HepG2 (cell line): ENCODE measurements around the gene ADAM19. TPM values are rescaled to one million over a fixed set of nuclear protein-coding genes. Genes with fewer than 3 reads are reported as not detected.

Source experiments
- ATAC-seq: fragments of 200-7000 bp; cut with Tn5 transposase; 3 replicates; pipeline ENCODE4 v1.9.1; 2020; ENCODE audit warnings: mild to moderate bottlenecking, moderate library complexity
- BruUV-seq: library from RNA; stranded (reverse); fragments of 400-500 nt; replicated peaks from 2 replicates; lab custom pipeline; 2021; lab: Mats Ljungman, UMichigan
- CTCF ChIA-PET: fragments of 300-600 bp; formaldehyde crosslinking; extraction: SDS; loops from one replicate; lab custom pipeline; 2021; ENCODE audit warnings: low total read pairs, inconsistent platforms, low intra/inter-chr PET ratio; lab: Yijun Ruan, JAX
- POLR2A ChIA-PET: fragments of 350-600 bp; sonication (Branson Sonifier 250); formaldehyde crosslinking; loops from one replicate; lab custom pipeline; 2020; ENCODE audit warnings: antibody characterized with exemption, inconsistent platforms; lab: Yijun Ruan, JAX
- DNase-seq: peaks from one replicate; pipeline ENCODE4 v3.0.0-alpha.2; 2015; ENCODE audit warnings: low spot score
- FAIRE-seq: peaks from 3 replicates; lab custom pipeline; 2011; peaks lifted over from hg19 to GRCh38; lab: Jason Lieb, UNC
- H2AFZ ChIP-seq: one replicate; pipeline ENCODE4 v1.6.1; 2011; ENCODE audit warnings: low read length, inconsistent platforms
- H3K27ac ChIP-seq: fragments of 300-600 bp; 3 replicates; pipeline ENCODE4 v1.8.0; 2011; ENCODE audit warnings: mixed run types, mild to moderate bottlenecking, mixed read lengths, low read length, inconsistent platforms; ENCODE audit not compliant: insufficient read depth; ENCODE audit errors: extremely low read length
- H3K27me3 ChIP-seq, 2 experiments: fragments of 200-600 bp in 1 of 2; 2 replicates in 1 of 2; 3 replicates in 1 of 2; pipeline versions ENCODE4 v1.6.0 to v1.8.0; 2011; ENCODE audit warnings: low read length in 2 of 2, mild to moderate bottlenecking in 2 of 2, moderate library complexity in 2 of 2, inconsistent platforms in 1 of 2; ENCODE audit not compliant: insufficient read depth in 2 of 2, control insufficient read depth in 1 of 2
- H3K36me3 ChIP-seq, 2 experiments: fragments of 200-600 bp in 1 of 2; replicated peaks in 1 of 2; 2 replicates in 1 of 2; 3 replicates in 1 of 2; pipeline versions ENCODE4 v1.5.1 to v1.8.0; 2011; ENCODE audit warnings: low read length in 2 of 2, inconsistent platforms in 1 of 2; ENCODE audit not compliant: insufficient read depth in 2 of 2, control insufficient read depth in 1 of 2
- H3K4me1 ChIP-seq: 2 replicates; pipeline ENCODE4 v1.5.1; 2012; ENCODE audit warnings: low read length, inconsistent platforms; ENCODE audit not compliant: insufficient read depth
- H3K4me2 ChIP-seq: 2 replicates; pipeline ENCODE4 v1.6.0; 2011; ENCODE audit warnings: low read depth, low read length, inconsistent platforms
- H3K4me3 ChIP-seq, 3 experiments: fragments of 200-600 bp in 1 of 3; sonication (generic), shearing (Covaris generic) in 1 of 3; replicated peaks in 1 of 3; 2 replicates each; pipeline ENCODE4 v1.5.1; 2011 to 2016; ENCODE audit warnings: low read length in 3 of 3, inconsistent platforms in 2 of 3, low read depth in 2 of 3, mild to moderate bottlenecking in 2 of 3, control low read depth in 1 of 3, mixed read lengths in 1 of 3; ENCODE audit not compliant: insufficient read depth in 1 of 3
- H3K79me2 ChIP-seq: one replicate; pipeline ENCODE4 v1.6.1; 2011; ENCODE audit warnings: low read length, inconsistent platforms; ENCODE audit not compliant: insufficient read depth
- H3K9ac ChIP-seq: 2 replicates; pipeline ENCODE4 v1.6.0; 2011; ENCODE audit warnings: mild to moderate bottlenecking, low read depth, low read length, inconsistent platforms; ENCODE audit not compliant: insufficient read depth
- H3K9me3 ChIP-seq: 2 replicates; pipeline ENCODE4 v1.5.1; 2012; ENCODE audit warnings: mild to moderate bottlenecking, low read length
- H4K20me1 ChIP-seq: 2 replicates; pipeline ENCODE4 v1.6.0; 2011; ENCODE audit warnings: inconsistent platforms, mild to moderate bottlenecking, low read length, moderate library complexity; ENCODE audit not compliant: insufficient read depth
- BCL6 ChIP-seq: IDR thresholded peaks from 2 replicates; pipeline ENCODE4 v1.6.1; 2016; ENCODE audit warnings: missing genetic modification reagents, missing compliant biosample characterization
- MIXL1 ChIP-seq: IDR thresholded peaks from 2 replicates; pipeline ENCODE4 v1.6.1; 2016
- PLRG1 ChIP-seq: fragments of 450-650 bp; conservative IDR thresholded peaks from 2 replicates; pipeline ENCODE4 v1.6.1; 2016
- REXO4 ChIP-seq: sonication (generic); formaldehyde crosslinking; IDR thresholded peaks from 2 replicates; pipeline ENCODE4 v1.8.0; 2022; ENCODE audit warnings: missing genetic modification reagents, mild to moderate bottlenecking, borderline replicate concordance
- SIX4 ChIP-seq: sonication (generic); formaldehyde crosslinking; IDR thresholded peaks from 2 replicates; pipeline ENCODE4 v1.4.0; 2020; ENCODE audit warnings: missing genetic modification reagents
- TGIF2 ChIP-seq: IDR thresholded peaks from 2 replicates; pipeline ENCODE4 v1.6.1; 2016; ENCODE audit warnings: control low read depth, missing compliant biosample characterization
- ZMAT3 ChIP-seq: sonication (generic); formaldehyde crosslinking; conservative IDR thresholded peaks from 2 replicates; pipeline ENCODE4 v1.7.0; 2021; ENCODE audit warnings: missing genetic modification reagents
- ZMYM4 ChIP-seq: sonication (generic); formaldehyde crosslinking; IDR thresholded peaks from 2 replicates; pipeline ENCODE4 v1.8.1; 2023; ENCODE audit warnings: mild to moderate bottlenecking, missing genetic modification reagents
- ZNF329 ChIP-seq: sonication (generic); formaldehyde crosslinking; IDR thresholded peaks from 2 replicates; pipeline ENCODE4 v1.9.0; 2021; ENCODE audit warnings: low read depth, mild to moderate bottlenecking, missing genetic modification reagents
- ZNF496 ChIP-seq: sonication (generic); formaldehyde crosslinking; IDR thresholded peaks from 2 replicates; pipeline ENCODE4 v1.8.1; 2023; ENCODE audit warnings: mild to moderate bottlenecking, moderate library complexity, missing genetic modification reagents; ENCODE audit not compliant: insufficient replicate concordance
- ZNF572 ChIP-seq: sonication (generic); formaldehyde crosslinking; IDR thresholded peaks from 2 replicates; pipeline ENCODE4 v1.5.1; 2020; ENCODE audit warnings: mild to moderate bottlenecking, missing genetic modification reagents
- ZNF607 ChIP-seq: sonication (generic); formaldehyde crosslinking; IDR thresholded peaks from 2 replicates; pipeline ENCODE4 v1.5.1; 2020; ENCODE audit warnings: missing genetic modification reagents, mild to moderate bottlenecking, borderline replicate concordance
- ZNF776 ChIP-seq: sonication (generic); formaldehyde crosslinking; IDR thresholded peaks from 2 replicates; pipeline ENCODE4 v1.4.0; 2020; ENCODE audit warnings: mild to moderate bottlenecking, missing genetic modification reagents
- WGBS: methylation state at CpG from one replicate; pipeline ENCODE4 v1.1.6; 2017; ENCODE audit warnings: low lambda C conversion rate; 5-methylcytosine and 5-hydroxymethylcytosine counted together
- in situ Hi-C: cut with HindIII; loops from 2 replicates; pipeline ENCODE4 v1.10.0; 2017; ENCODE audit warnings: low pct_unique_long_range_greater_than_20kb; ENCODE audit not compliant: extremely low pct_ligation_motif_present
- intact Hi-C: fragments of 100-400 bp; cut with micrococcal nuclease; formaldehyde crosslinking; loops from one replicate; pipeline ENCODE4 v1.10.0; 2022; ENCODE audit not compliant: unreplicated experiment
- polyA plus RNA-seq, 8 experiments: library from polyadenylated mRNA; depleted of rRNA in 3 of 8; stranded (reverse) in 7 of 8; unstranded in 1 of 8; fragments of >200 nt; fragmentation: Illumina TruSeq in 4 of 8; extraction: Trizol in 4 of 8; gene quantifications; 2 replicates each; pipeline versions ENCODE4 v1.2.1 to v1.2.3, GENCODE V29; 2011 to 2016; ENCODE audit warnings: low read depth in 4 of 8, missing spikeins in 1 of 8, mixed read lengths in 1 of 8; ENCODE audit not compliant: insufficient read depth in 1 of 8
- total RNA-seq, 5 experiments: library from RNA; depleted of rRNA; stranded (reverse); fragments of >200 nt; fragmentation: Illumina TruSeq; extraction: Trizol; gene quantifications; 2 replicates each; pipeline ENCODE4 v1.2.3, GENCODE V29; 2016; ENCODE audit warnings: low read depth in 1 of 5
- TF ChIP-seq, protein P1 (sequence below): fragments of 450-650 bp; IDR thresholded peaks from 2 replicates; pipeline ENCODE4 v1.6.1; 2017; ENCODE audit warnings: mild to moderate bottlenecking

The ADAM19 gene
- total and polyA plus RNA-seq, 2 of the 13 experiments (the other 11 are each of a cell fraction or from before 2014, with no cell fraction given) = 0.38 to 0.74 TPM

DNA sequence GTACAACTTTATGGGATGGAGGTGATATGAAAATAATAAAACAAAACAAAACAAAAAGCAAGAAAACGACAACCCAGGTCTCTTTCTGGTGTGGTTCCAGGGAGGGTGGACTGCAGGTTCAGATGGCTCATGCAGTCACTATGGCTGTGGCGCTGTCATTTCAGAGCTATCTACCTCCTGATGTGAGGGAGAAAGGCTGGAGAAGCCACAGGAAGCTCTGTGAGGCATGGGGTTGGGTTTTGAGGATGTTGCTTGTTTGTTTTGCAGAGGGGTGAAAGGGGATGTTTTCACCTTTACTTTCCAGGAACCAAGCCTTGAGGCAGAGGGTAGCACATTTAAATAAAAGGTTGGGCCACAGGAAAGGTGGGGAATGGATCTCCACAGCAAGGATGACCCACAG, 96.8 kb downstream of the ADAM19 start:
- ATAC-seq (0 out of 3 replicates have a peak, but pooled peaks have one; percentile 11), FAIRE-seq (no peak), DNase-seq (no peak)
- Histone ChIP-seq H3K4me2 (peak overlapping the region; percentile 83), H3K36me3 (no peaks in the 10 kb centered on the region), H4K20me1 (no peaks in the 10 kb centered on the region), H2AFZ (no peak overlapping the region), H3K9me3 (no peaks in the 10 kb centered on the region), H3K4me3 (peak overlapping the region in 2 of 3 experiments; percentile 18 to 57; a peak in 3 of 6 replicates), H3K79me2 (no peaks in the 10 kb centered on the region), H3K27me3 (no peaks in the 10 kb centered on the region), H3K27ac (no peak overlapping the region), H3K4me1 (peaks cover 49% of the 10 kb centered on the region), H3K9ac (peak overlapping the region; percentile 24; the same call in 1 of the 2 replicates)
- TF ChIP-seq ZNF329 (peak; percentile 98), BCL6 (CRISPR knock-in tag) (peak; percentile 57), ZMAT3 (no peak), TGIF2 (no peak), PLRG1 (no peak), ZNF607 (CRISPR knock-in tag) (no peak), REXO4 (CRISPR knock-in tag) (no peak), ZNF496 (CRISPR knock-in tag) (no peak), ZNF572 (CRISPR knock-in tag) (no peak), ZNF776 (CRISPR knock-in tag) (no peak), ZMYM4 (CRISPR knock-in tag) (no peak), MIXL1 (CRISPR knock-in tag) (no peak), SIX4 (CRISPR knock-in tag) (no peak)
- TF ChIP-seq, protein P1, sequence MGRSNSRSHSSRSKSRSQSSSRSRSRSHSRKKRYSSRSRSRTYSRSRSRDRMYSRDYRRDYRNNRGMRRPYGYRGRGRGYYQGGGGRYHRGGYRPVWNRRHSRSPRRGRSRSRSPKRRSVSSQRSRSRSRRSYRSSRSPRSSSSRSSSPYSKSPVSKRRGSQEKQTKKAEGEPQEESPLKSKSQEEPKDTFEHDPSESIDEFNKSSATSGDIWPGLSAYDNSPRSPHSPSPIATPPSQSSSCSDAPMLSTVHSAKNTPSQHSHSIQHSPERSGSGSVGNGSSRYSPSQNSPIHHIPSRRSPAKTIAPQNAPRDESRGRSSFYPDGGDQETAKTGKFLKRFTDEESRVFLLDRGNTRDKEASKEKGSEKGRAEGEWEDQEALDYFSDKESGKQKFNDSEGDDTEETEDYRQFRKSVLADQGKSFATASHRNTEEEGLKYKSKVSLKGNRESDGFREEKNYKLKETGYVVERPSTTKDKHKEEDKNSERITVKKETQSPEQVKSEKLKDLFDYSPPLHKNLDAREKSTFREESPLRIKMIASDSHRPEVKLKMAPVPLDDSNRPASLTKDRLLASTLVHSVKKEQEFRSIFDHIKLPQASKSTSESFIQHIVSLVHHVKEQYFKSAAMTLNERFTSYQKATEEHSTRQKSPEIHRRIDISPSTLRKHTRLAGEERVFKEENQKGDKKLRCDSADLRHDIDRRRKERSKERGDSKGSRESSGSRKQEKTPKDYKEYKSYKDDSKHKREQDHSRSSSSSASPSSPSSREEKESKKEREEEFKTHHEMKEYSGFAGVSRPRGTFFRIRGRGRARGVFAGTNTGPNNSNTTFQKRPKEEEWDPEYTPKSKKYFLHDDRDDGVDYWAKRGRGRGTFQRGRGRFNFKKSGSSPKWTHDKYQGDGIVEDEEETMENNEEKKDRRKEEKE = no peak
- ChIA-PET CTCF (no interaction called here), POLR2A (interaction anchor here (2.4 kb wide), 1 partner anchor 33 kb away, joined by 10 read pairs; no protein-coding TSS in a partner anchor)
- WGBS = 36% methylated on average over 2 of the region's 2 CpGs
- intact Hi-C loops = loop anchor here (1.0 kb wide), 1 partner anchor 112 kb away; no protein-coding TSS in a partner anchor
- in situ Hi-C loops = loop anchor here (5.0 kb wide), 2 partner anchors 136 to 226 kb away; no protein-coding TSS in a partner anchor
- no TSS peak for BruUV-seq
